Fibroblast of villous mesenchyme (primary cell): ENCODE data around the gene PDE1C. TPM values are rescaled to one million over a fixed set of nuclear protein-coding genes. Genes with fewer than 3 reads are reported as not detected.

Experiments
- DNase-seq: peaks from one replicate; pipeline ENCODE4 v3.0.0-alpha.2; 2010; ENCODE audit warnings: low read depth
- H3K4me3 ChIP-seq: 2 replicates; pipeline ENCODE4 v1.5.1; 2011; ENCODE audit warnings: low read depth, mild to moderate bottlenecking, low read length
- total RNA-seq: library from RNA; depleted of rRNA; stranded (reverse); fragments of >200 nt; gene quantifications from 2 replicates; pipeline ENCODE4 v1.2.3, GENCODE V29; 2012
- TF ChIP-seq, protein P1 (sequence below): IDR thresholded peaks from 2 replicates; pipeline ENCODE4 v1.5.1; 2012; ENCODE audit warnings: low read depth, mild to moderate bottlenecking, low read length; ENCODE audit not compliant: insufficient read depth

Gene PDE1C
- total RNA-seq, 1 donor: 4.7 TPM

DNA sequence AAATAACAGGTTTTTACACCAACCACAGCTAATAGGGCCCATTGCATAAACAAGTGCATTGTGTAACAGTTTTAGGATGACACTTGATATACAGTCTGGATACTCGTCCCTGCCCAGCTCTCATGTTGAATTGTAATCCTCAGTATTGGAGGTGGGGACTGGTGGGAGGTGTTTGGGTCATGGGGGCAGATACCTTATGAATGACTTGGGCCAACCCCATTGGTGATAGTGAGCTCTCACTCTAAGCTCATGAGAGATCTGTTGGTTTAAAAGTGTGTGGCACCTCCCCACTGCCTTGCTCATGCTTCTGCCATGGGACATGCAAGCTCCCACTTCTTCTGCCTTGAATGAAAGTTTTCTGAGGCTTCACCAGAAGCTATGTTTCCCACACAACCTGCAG is 136.7 kb downstream of the PDE1C start:
- TF ChIP-seq, protein P1, sequence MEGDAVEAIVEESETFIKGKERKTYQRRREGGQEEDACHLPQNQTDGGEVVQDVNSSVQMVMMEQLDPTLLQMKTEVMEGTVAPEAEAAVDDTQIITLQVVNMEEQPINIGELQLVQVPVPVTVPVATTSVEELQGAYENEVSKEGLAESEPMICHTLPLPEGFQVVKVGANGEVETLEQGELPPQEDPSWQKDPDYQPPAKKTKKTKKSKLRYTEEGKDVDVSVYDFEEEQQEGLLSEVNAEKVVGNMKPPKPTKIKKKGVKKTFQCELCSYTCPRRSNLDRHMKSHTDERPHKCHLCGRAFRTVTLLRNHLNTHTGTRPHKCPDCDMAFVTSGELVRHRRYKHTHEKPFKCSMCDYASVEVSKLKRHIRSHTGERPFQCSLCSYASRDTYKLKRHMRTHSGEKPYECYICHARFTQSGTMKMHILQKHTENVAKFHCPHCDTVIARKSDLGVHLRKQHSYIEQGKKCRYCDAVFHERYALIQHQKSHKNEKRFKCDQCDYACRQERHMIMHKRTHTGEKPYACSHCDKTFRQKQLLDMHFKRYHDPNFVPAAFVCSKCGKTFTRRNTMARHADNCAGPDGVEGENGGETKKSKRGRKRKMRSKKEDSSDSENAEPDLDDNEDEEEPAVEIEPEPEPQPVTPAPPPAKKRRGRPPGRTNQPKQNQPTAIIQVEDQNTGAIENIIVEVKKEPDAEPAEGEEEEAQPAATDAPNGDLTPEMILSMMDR: no peak
- no peak for DNase-seq

DNA sequence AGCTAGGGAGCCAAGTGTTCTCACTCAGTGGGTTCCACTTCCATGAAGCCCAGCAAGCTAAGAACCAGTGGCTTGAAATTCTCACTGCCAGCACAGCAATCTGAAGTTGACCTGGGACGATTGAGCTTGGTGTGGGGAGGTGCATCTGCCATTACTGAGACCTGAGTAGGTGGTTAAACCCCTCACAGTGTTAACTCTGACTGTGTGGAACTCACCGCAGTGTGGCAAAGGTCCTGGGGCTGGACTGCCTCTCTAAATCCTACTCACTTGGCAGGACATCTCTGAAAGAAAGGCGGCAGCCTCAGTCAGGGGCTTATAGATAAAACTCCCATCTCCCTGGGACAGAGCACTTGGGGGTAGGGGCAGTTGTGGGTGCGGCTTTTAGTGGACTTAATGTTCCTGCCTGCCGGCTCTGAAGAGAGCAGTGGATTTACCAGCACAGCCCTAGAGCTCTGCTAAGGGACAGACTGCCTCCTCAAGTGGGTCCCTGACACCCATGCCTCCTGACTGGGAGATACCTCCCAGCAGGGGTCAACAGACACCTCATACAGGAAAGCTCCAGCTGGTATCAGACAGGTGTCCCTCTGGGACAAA is 143.1 kb downstream of the PDE1C start:
- DNase-seq: no peak
- TF ChIP-seq, protein P1: no peak
- no peak overlapping the region for H3K4me3 ChIP-seq

More for the DNA sequence above, 136.7 kb downstream of the PDE1C start:
- no peak overlapping the region for H3K4me3 ChIP-seq

DNA sequence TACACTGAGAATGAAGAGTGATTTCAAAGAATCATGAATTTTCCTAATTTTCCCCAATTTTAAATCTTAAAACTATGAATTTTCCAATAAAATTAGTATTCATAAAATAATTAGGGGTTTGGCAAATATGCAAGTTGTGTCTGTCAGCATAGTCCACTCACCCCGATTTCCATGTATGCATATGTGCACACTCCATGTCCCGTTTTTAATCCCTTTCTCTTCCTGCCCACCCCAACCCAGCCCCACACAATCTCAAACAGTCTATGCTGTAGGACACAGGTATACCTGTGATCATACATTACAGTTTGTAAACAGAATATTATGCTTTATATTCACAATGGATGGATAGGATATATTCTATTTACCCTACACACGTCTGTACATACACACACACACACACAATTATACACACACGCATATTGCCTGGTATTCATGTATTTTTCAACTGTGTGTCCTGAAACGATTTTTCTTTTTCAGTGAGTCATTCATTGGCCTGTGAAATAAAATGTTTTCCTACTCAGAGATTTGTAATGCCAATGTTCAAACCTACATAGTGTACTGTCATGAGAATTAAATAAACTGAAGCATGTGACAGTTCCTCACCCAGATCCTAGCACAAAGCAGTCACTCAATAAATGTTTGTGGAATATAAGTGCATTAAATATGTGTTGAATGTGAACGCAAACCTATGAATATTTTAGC is 144.3 kb downstream of the PDE1C start:
- TF ChIP-seq, protein P1: no peak
- DNase-seq: no peak
- no peak overlapping the region for H3K4me3 ChIP-seq

DNA sequence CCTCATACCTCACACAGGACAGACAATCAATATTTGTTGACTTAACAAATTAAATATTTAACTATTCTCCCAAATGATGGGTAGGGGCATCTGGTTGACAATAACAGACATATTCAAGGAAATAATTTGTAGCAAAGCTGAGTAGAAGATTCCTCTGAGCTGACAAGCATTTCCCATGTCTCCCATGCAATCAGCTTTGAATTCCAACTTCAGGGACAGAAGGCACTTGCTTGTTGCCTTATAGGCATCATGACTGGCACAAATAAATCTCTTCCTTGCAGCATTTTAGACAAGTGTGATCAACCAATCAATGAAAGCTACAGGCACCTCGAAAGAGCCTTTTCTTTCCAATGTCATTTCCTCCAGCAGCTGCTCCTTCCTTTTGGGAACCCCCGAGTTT is 146.0 kb downstream of the PDE1C start:
- no peak for DNase-seq
- H3K4me3 ChIP-seq: no peak overlapping the region
- TF ChIP-seq, protein P1: no peak

DNA sequence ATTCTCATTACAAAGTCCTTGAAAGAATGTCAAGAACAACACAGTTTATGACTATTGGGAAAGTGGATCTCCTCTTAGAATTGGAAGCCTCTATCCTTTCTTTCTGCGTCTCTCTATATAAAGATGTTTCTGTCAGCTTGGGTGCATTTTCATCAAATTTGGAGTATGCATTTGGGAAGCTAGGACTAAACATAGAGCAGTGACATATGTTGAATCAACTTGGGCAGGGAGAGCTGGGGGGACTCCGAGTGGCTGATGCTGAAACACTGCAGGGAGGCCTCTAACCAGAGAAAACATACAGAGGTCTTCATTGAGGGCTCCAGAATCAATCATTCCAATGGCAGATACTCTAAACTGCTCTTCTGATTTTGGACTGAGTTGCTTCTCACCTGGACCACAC is 147.4 kb downstream of the PDE1C start:
- TF ChIP-seq, protein P1: no peak
- no peak overlapping the region for H3K4me3 ChIP-seq
- DNase-seq: no peak

DNA sequence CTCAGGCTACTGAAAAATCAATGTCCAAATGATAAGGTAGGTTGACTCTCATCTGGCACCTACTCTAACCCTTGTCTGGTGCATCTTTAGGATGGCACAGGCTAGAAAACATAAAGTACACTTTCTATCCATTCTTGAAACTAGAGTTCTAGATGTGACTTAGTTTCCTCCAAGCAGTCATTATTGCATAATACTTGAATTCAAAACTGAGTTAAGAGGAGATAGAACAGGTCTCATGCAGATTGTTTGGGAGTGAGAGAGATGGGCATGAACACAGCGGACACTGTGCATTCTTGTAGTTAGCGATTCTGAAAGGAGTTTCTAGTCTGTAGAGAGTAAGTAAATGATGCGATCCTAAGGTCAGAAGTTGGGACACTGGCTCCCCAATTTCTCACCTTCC is 149.2 kb downstream of the PDE1C start:
- DNase-seq: no peak
- no peak overlapping the region for H3K4me3 ChIP-seq
- TF ChIP-seq, protein P1: no peak
